Endodermal cell (in vitro differentiated cells): ENCODE measurements around the gene DNAJC17. TPM values are rescaled to one million over a fixed set of nuclear protein-coding genes. Genes with fewer than 3 reads are reported as not detected.

Experiments used
- DNase-seq: peaks from one replicate; pipeline ENCODE4 v3.0.0-alpha.2; 2017
- H3K27ac ChIP-seq: 2 replicates; pipeline ENCODE4 v1.5.1; 2013; ENCODE audit warnings: mild to moderate bottlenecking, low read depth, low read length, moderate library complexity
- H3K27me3 ChIP-seq: 2 replicates; pipeline ENCODE4 v1.6.1; 2013; ENCODE audit warnings: mild to moderate bottlenecking, low read length, moderate library complexity; ENCODE audit not compliant: insufficient read depth, control insufficient read depth, poor library complexity, severe bottlenecking
- H3K36me3 ChIP-seq: 2 replicates; pipeline ENCODE4 v1.7.0; 2013; ENCODE audit warnings: mild to moderate bottlenecking, low read length, moderate library complexity; ENCODE audit not compliant: control insufficient read depth, insufficient read depth
- H3K4me1 ChIP-seq: one replicate; pipeline ENCODE4 v1.7.0; 2013; ENCODE audit warnings: low read length; ENCODE audit not compliant: control insufficient read depth, insufficient read depth
- H3K4me3 ChIP-seq: 2 replicates; pipeline ENCODE4 v1.5.1; 2013; ENCODE audit warnings: mild to moderate bottlenecking, low read length, moderate library complexity
- H3K9ac ChIP-seq: 2 replicates; pipeline ENCODE4 v1.6.1; 2013; ENCODE audit warnings: mild to moderate bottlenecking, low read length, moderate library complexity; ENCODE audit not compliant: poor library complexity, severe bottlenecking; ENCODE audit errors: extremely low read depth
- H3K9me3 ChIP-seq: 2 replicates; pipeline ENCODE4 v1.6.1; 2013; ENCODE audit warnings: mild to moderate bottlenecking, low read length, moderate library complexity; ENCODE audit not compliant: control insufficient read depth
- H3K27ac Mint-ChIP-seq: 2 replicates; pipeline ENCODE4 v1.8.0; 2020; ENCODE audit warnings: mixed read lengths
- H3K27me3 Mint-ChIP-seq: 2 replicates; pipeline ENCODE4 v1.8.0; 2021; ENCODE audit warnings: mild to moderate bottlenecking, mixed read lengths; ENCODE audit not compliant: insufficient read depth
- H3K36me3 Mint-ChIP-seq: 2 replicates; pipeline ENCODE4 v1.8.0; 2020; ENCODE audit warnings: low read depth, mixed read lengths
- H3K4me1 Mint-ChIP-seq: 2 replicates; pipeline ENCODE4 v1.8.0; 2020; ENCODE audit warnings: mixed read lengths
- H3K4me3 Mint-ChIP-seq: 2 replicates; pipeline ENCODE4 v1.8.0; 2020; ENCODE audit warnings: mild to moderate bottlenecking, moderate library complexity, mixed read lengths
- H3K9me3 Mint-ChIP-seq: 2 replicates; pipeline ENCODE4 v1.8.0; 2020; ENCODE audit warnings: mild to moderate bottlenecking, mixed read lengths
- CTCF ChIP-seq: fragments of 200-600 bp; sonication (generic); conservative IDR thresholded peaks from 2 replicates; pipeline ENCODE4 v1.5.0; 2021; ENCODE audit warnings: antibody characterized with exemption, mild to moderate bottlenecking
- WGBS, 2 experiments: methylation state at CpG; one replicate each; pipeline versions ENCODE4 v1.1.5 to v1.1.7; 2013; ENCODE audit warnings: missing lambda C conversion rate in 2 of 2, mixed read lengths in 1 of 2; ENCODE audit not compliant: insufficient coverage in 1 of 2, insufficient read length in 1 of 2; 5-methylcytosine and 5-hydroxymethylcytosine counted together
- total RNA-seq, 2 donors: library from RNA; stranded (reverse); fragmentation: NEBNext Ultra II Directional in 1 of 2; extraction: Animal tissue kit (Norgen Biotek cat#: 25700) in 1 of 2; gene quantifications; 2 replicates in 1 of 2; 3 replicates in 1 of 2; pipeline ENCODE4 v1.2.1, GENCODE V29; 2021

Gene DNAJC17
- total RNA-seq, 2 donors from 2014 or later = 34.0 to 41.0 TPM

GRCh38 chr15:40841741-40842140, 34.5 kb upstream of the DNAJC17 start:
- Histone ChIP-seq H3K27me3 (peaks cover 32% of the 10 kb centered on the region), H3K36me3 (no peaks in the 10 kb centered on the region), H3K4me3 (no peak overlapping the region), H3K27ac (no peak overlapping the region), H3K4me1 (peaks cover 5% of the 10 kb centered on the region), H3K9ac (no peak overlapping the region), H3K9me3 (no peaks in the 10 kb centered on the region)
- DNase-seq = no peak
- 87 to 92% methylated on average over 2 of the region's 2 CpGs for WGBS, 2 experiments
- peaks cover 17% of the 10 kb centered on the region for H3K4me1 Mint-ChIP-seq
- no peak overlapping the region for H3K27ac Mint-ChIP-seq
- no peak for TF ChIP-seq CTCF
- H3K27me3 Mint-ChIP-seq = no peaks in the 10 kb centered on the region
- peaks cover 10% of the 10 kb centered on the region for H3K36me3 Mint-ChIP-seq
- no peaks in the 10 kb centered on the region for H3K9me3 Mint-ChIP-seq
- no peak overlapping the region for H3K4me3 Mint-ChIP-seq

- 83 to 89% methylated on average over 1 to 4 of the region's 5 CpGs for WGBS, 2 experiments
- H3K27ac ChIP-seq = no peak overlapping the region
- Mint-ChIP-seq H3K4me1 (no peaks in the 10 kb centered on the region), H3K9me3 (no peaks in the 10 kb centered on the region), H3K4me3 (no peak overlapping the region), H3K27me3 (no peaks in the 10 kb centered on the region), H3K27ac (no peak overlapping the region), H3K36me3 (peaks cover 3% of the 10 kb centered on the region)
- H3K9ac ChIP-seq = no peak overlapping the region
- no peak for DNase-seq
- peaks cover 19% of the 10 kb centered on the region for H3K27me3 ChIP-seq
- no peaks in the 10 kb centered on the region for H3K9me3 ChIP-seq
- H3K36me3 ChIP-seq = no peaks in the 10 kb centered on the region
- no peak overlapping the region for H3K4me3 ChIP-seq
- TF ChIP-seq CTCF = no peak
- H3K4me1 ChIP-seq = no peaks in the 10 kb centered on the region
These were observed 31.5 kb upstream of the DNAJC17 start for GRCh38 chr15:40838756-40839155.

GRCh38 chr15:40836020-40836419, 28.7 kb upstream of the DNAJC17 start:
- no peak overlapping the region for H3K27ac ChIP-seq
- no peak for TF ChIP-seq CTCF
- Mint-ChIP-seq H3K27me3 (no peaks in the 10 kb centered on the region), H3K4me3 (no peak overlapping the region), H3K36me3 (peaks cover 7% of the 10 kb centered on the region), H3K4me1 (peaks cover 4% of the 10 kb centered on the region), H3K9me3 (no peaks in the 10 kb centered on the region), H3K27ac (no peak overlapping the region)
- no peaks in the 10 kb centered on the region for H3K36me3 ChIP-seq
- H3K4me3 ChIP-seq = no peak overlapping the region
- H3K9me3 ChIP-seq = no peaks in the 10 kb centered on the region
- H3K4me1 ChIP-seq = no peaks in the 10 kb centered on the region
- H3K9ac ChIP-seq = no peak overlapping the region
- no peak for DNase-seq
- H3K27me3 ChIP-seq = no peaks in the 10 kb centered on the region
- WGBS, 2 experiments = 91 to 100% methylated on average over 1 of the region's 1 CpG
